ENCODE measurements around the gene NGB.

GRCh38 chr14:77316872-77317301 is 45.9 kb upstream of the NGB start:
- TF ChIP-seq EZH2 (IDR thresholded peaks at IDR 0.05; ENCODE audit: borderline replicate concordance) = no peak
- TF ChIP-seq, protein P1, sequence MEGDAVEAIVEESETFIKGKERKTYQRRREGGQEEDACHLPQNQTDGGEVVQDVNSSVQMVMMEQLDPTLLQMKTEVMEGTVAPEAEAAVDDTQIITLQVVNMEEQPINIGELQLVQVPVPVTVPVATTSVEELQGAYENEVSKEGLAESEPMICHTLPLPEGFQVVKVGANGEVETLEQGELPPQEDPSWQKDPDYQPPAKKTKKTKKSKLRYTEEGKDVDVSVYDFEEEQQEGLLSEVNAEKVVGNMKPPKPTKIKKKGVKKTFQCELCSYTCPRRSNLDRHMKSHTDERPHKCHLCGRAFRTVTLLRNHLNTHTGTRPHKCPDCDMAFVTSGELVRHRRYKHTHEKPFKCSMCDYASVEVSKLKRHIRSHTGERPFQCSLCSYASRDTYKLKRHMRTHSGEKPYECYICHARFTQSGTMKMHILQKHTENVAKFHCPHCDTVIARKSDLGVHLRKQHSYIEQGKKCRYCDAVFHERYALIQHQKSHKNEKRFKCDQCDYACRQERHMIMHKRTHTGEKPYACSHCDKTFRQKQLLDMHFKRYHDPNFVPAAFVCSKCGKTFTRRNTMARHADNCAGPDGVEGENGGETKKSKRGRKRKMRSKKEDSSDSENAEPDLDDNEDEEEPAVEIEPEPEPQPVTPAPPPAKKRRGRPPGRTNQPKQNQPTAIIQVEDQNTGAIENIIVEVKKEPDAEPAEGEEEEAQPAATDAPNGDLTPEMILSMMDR (IDR thresholded peaks at IDR 0.05; ENCODE audit: poor library complexity) = no peak
